Measurements from ENCODE around the gene GSK3B.

The GSK3B gene

DNA sequence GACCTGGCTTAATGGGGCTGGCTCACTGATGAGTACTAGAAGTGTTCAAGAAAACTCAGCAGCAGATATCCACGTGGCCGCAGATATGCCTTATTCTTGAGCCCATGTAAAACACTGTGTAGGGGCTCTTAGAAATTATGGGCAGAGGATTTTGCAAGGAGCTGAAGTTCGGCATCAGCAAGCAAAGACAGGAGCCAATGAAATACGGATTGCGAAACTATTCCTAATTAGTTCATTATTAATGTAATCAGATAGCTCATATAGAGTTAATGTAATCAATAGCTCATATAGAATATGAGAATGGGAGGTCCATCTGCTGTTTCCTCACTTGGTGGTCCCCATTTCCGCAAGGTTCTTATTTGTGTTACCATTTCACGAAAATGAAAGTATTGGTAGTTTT is 9.0 kb upstream of the GSK3B start:
- H3K27me3 ChIP-seq = no peaks in the 10 kb centered on the region
- no peak overlapping the region for H3K27ac ChIP-seq
- no peaks in the 10 kb centered on the region for H3K36me3 ChIP-seq
- no peak overlapping the region for H3K4me3 ChIP-seq (ENCODE audit: low read depth in 1 of 2, low read length in 1 of 2)
- no peaks in the 10 kb centered on the region for H3K4me1 ChIP-seq (ENCODE audit: control insufficient read depth in 1 of 2, insufficient read depth in 1 of 2, low read depth in 1 of 2, low read length in 1 of 2)
- TF ChIP-seq, protein P1, sequence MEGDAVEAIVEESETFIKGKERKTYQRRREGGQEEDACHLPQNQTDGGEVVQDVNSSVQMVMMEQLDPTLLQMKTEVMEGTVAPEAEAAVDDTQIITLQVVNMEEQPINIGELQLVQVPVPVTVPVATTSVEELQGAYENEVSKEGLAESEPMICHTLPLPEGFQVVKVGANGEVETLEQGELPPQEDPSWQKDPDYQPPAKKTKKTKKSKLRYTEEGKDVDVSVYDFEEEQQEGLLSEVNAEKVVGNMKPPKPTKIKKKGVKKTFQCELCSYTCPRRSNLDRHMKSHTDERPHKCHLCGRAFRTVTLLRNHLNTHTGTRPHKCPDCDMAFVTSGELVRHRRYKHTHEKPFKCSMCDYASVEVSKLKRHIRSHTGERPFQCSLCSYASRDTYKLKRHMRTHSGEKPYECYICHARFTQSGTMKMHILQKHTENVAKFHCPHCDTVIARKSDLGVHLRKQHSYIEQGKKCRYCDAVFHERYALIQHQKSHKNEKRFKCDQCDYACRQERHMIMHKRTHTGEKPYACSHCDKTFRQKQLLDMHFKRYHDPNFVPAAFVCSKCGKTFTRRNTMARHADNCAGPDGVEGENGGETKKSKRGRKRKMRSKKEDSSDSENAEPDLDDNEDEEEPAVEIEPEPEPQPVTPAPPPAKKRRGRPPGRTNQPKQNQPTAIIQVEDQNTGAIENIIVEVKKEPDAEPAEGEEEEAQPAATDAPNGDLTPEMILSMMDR (IDR thresholded peaks at IDR 0.05) = no peak
- no peaks in the 10 kb centered on the region for H3K9me3 ChIP-seq

DNA sequence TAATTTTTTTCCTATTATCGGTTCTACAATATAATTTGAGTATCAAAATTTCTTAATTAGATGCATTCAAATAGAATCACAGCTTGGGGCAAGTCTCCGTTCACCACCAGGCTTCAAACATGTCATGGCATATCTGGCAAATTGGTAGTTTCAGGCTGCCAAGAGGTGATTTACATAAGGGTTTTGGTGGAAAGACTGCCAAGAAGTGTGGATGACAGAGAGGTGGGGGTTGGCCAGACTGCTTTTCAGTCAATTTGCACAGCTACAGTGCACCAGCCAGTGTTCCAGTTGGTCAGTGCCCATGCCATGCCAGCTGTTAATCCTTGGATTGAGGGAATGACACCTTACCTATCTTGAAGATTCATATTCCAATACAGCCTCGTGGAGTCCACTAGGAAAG is 8.4 kb upstream of the GSK3B start:
- no peaks in the 10 kb centered on the region for H3K36me3 ChIP-seq
- no peaks in the 10 kb centered on the region for H3K9me3 ChIP-seq
- H3K27ac ChIP-seq = no peak overlapping the region
- H3K4me1 ChIP-seq (ENCODE audit: control insufficient read depth in 1 of 2, insufficient read depth in 1 of 2, low read depth in 1 of 2, low read length in 1 of 2) = no peaks in the 10 kb centered on the region
- TF ChIP-seq, protein P1 (IDR thresholded peaks at IDR 0.05) = no peak
- H3K27me3 ChIP-seq = no peaks in the 10 kb centered on the region
- no peak overlapping the region for H3K4me3 ChIP-seq (ENCODE audit: low read depth in 1 of 2, low read length in 1 of 2)

DNA sequence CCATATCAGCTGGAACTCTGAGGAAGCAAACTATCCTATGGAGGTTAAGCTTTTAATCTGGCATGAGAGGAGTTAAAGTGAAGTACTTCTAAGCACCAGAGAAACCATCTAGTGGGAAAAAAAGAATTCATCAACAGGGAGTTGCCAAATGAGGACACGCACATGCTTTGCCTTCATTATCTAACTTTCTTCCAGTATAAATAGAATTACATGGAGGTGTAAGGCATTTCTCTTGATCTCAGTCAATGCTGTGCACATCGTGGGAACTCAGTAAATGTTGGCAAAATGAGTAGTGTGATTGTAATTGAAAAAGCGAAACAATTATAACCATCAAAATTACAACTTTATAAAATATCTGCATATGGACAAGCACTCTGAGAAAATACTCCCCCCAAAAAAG is 8.0 kb upstream of the GSK3B start:
- H3K27me3 ChIP-seq = no peaks in the 10 kb centered on the region
- no peaks in the 10 kb centered on the region for H3K9me3 ChIP-seq
- H3K4me1 ChIP-seq (ENCODE audit: control insufficient read depth in 1 of 2, insufficient read depth in 1 of 2, low read depth in 1 of 2, low read length in 1 of 2) = no peaks in the 10 kb centered on the region
- TF ChIP-seq, protein P1 (IDR thresholded peaks at IDR 0.05) = no peak
- no peak overlapping the region for H3K4me3 ChIP-seq (ENCODE audit: low read depth in 1 of 2, low read length in 1 of 2)
- no peak overlapping the region for H3K27ac ChIP-seq
- H3K36me3 ChIP-seq = no peaks in the 10 kb centered on the region

DNA sequence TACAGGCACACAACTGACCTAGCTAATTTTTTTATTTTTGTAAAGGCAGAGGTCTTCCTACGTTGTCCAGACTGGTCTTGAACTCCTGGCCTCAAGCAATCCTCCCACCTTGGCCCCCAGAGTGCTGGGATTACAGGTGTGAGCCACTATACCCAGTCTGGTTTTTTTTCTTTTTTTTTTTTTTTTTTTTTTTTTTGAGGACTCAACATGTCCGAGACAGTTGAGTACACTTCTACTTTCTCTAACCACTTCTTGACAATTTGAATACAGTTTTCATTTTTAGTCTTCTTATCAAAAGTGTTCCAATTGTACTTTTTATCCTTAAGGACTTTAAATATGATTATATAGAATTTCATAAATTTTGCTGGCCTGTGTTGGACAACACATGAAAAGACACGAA is 7.4 kb upstream of the GSK3B start:
- Histone ChIP-seq H3K4me1 (ENCODE audit: control insufficient read depth in 1 of 2, insufficient read depth in 1 of 2, low read depth in 1 of 2, low read length in 1 of 2) (peaks cover 4 to 5% of the 10 kb centered on the region in 2 experiments), H3K27me3 (no peaks in the 10 kb centered on the region), H3K9me3 (no peaks in the 10 kb centered on the region), H3K4me3 (ENCODE audit: low read depth in 1 of 2, low read length in 1 of 2) (no peak overlapping the region), H3K27ac (no peak overlapping the region), H3K36me3 (no peaks in the 10 kb centered on the region)
- TF ChIP-seq, protein P1 (IDR thresholded peaks at IDR 0.05) = no peak

DNA sequence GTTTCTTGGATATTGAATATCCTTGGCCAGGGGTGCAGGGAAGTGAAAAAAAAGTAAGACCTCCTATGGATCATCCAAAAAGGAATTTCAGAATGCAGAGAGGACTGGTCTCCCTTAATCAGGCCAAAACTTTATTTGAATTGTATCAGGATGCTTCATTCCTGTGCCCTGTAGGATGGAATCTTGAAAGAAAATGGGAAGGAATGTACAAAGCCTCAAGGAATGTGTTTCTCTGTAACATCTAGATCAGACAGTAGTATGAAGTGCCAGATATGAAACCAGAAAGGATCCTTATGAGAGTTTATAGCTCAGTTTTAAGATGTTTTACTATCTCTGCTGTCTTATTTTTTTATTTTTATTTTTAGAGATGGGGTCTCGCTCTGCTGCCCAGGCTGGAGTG is 6.5 kb upstream of the GSK3B start:
- H3K27ac ChIP-seq = no peak overlapping the region
- TF ChIP-seq, protein P1 (IDR thresholded peaks at IDR 0.05) = no peak
- no peaks in the 10 kb centered on the region for H3K9me3 ChIP-seq
- no peaks in the 10 kb centered on the region for H3K36me3 ChIP-seq
- no peak overlapping the region for H3K4me3 ChIP-seq (ENCODE audit: low read depth in 1 of 2, low read length in 1 of 2)
- peaks cover 13 to 14% of the 10 kb centered on the region in 2 experiments for H3K4me1 ChIP-seq (ENCODE audit: control insufficient read depth in 1 of 2, insufficient read depth in 1 of 2, low read depth in 1 of 2, low read length in 1 of 2)
- no peaks in the 10 kb centered on the region for H3K27me3 ChIP-seq

DNA sequence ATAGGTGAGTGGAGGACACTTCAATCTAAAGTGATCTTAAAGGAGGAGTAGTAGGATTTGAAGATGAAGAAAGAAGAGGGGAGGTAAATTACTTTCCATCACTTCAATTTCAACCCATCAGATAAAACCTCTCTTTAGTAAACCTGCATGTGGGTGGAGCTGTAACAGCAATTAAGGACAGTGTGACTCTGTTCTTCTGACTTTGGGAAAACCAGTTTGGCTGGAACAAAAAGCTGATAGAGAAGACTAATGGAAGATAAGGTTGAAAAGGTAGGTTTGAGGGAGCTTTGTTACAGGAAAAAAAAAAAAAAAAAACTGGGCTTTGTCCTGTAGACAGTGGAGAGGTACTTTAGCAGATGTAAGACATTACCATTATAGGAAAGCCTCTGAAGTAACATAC is 4.5 kb upstream of the GSK3B start:
- TF ChIP-seq, protein P1 (IDR thresholded peaks at IDR 0.05) = no peak
- no peaks in the 10 kb centered on the region for H3K36me3 ChIP-seq
- H3K9me3 ChIP-seq = no peaks in the 10 kb centered on the region
- H3K4me1 ChIP-seq (ENCODE audit: control insufficient read depth in 1 of 2, insufficient read depth in 1 of 2, low read depth in 1 of 2, low read length in 1 of 2) = peaks cover 13 to 15% of the 10 kb centered on the region in 2 experiments
- H3K27me3 ChIP-seq = no peaks in the 10 kb centered on the region
- H3K27ac ChIP-seq = no peak overlapping the region
- H3K4me3 ChIP-seq (ENCODE audit: low read depth in 1 of 2, low read length in 1 of 2) = no peak overlapping the region
